ENCODE measurements around the gene KIF5A.
"Not testable (repeated sequence)": the region's sequence is repeated elsewhere in the genome, so short reads cannot be mapped to it uniquely, and the experiment has no call there.

The KIF5A gene

DNA sequence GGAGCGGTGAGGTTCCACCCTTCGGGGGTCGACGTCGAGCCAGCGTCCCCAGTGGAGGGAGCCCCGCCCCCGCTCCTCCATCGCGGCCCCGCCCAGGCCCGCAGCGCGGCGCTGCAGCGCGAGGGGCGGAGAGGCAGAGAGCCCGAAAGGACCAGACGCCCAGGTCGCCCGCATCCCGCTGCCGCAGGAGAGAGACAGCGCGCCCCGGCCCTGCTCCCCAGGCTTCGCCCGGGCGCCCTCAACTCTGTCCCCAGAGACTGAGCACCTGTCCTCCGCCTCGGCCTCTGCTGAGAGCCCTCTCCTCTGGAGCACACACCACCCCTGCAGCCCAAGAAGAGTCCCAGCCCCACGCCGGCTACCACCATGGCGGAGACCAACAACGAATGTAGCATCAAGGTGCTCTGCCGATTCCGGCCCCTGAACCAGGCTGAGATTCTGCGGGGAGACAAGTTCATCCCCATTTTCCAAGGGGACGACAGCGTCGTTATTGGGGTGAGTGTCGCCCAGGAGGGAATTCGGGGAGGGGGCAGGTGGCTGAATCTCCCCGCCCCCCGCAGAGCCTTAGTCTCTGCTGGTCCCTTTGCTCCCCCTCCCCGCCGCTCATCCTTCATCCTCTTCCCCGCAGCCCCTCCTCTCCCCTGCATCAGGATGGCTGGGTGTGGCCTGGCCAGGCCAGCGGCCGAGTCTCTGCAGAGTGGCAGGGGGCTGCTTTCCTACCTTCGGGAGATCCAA lies at the start of gene KIF5A:
TSS of gene KIF5A (plus strand) at position 136 of the 732 bp plus-strand sequence. CDS start at position 364, 228 bp downstream.
- peak; percentile 14 to 20 for ATAC-seq

DNA sequence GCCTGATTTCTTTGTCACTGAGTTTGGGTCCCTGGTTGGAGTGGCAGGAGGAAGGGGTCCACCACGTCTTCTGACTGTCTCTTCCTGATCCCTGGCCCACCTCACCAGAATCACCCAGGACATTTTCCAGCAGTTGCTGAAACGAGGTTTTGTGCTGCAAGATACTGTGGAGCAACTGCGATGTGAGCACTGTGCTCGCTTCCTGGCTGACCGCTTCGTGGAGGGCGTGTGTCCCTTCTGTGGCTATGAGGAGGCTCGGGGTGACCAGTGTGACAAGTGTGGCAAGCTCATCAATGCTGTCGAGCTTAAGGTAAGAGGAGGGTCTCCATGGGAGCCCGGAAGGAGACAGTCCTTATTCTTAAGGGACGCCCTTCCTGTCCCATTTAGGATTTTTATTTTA lies 49.6 kb upstream of the KIF5A start:
- no peak for ATAC-seq

DNA sequence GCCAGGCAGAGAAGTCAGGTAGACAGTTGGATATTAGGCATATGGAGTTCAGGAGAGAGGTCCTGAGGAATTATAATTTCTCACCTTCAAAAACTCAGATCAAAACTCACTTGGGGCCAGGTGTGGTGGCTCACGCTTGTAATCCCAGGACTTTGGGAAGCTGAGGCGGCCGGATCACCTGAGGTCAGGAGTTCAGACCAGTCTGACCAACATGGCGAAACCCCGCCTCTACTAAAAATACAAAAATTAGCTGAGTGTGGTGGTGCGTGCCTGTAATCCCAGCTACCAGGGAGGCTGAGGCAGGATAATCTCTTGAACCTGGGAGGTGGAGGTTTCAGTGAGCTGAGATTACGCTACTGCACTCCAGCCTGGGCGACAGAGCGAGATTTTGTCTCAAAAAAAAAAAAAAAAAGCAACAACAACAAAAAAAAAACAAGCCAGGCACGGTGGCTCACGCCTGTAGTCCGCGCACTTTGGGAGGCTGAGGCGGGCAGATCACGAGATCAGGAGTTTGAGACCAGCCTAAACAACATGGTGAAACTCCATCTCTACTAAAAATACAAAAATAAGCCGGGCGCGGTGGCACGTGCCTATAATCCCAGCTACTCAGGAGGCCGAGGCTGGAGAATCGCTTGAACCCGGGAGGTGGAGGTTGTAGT lies 47.4 kb upstream of the KIF5A start:
- ATAC-seq = not testable (repeated sequence)

DNA sequence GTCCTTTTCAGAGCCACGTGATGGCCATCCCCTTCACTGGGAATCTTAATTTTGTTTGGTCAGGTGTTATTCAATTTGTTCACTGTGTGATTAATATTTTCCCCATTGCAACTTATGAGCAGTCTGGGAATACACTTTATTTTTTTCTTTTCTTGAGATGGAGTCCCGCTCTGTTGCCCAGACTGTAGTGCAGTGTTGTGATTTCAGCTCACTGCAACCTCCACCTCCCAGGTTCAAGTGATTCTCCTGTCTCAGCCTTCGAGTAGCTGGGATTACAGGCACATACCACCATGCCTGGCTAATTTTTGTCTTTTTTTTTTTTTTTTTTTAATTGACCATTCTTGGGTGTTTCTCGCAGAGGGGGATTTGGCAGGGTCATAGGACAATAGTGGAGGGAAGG lies 43.3 kb upstream of the KIF5A start:
- not testable (repeated sequence) for ATAC-seq

DNA sequence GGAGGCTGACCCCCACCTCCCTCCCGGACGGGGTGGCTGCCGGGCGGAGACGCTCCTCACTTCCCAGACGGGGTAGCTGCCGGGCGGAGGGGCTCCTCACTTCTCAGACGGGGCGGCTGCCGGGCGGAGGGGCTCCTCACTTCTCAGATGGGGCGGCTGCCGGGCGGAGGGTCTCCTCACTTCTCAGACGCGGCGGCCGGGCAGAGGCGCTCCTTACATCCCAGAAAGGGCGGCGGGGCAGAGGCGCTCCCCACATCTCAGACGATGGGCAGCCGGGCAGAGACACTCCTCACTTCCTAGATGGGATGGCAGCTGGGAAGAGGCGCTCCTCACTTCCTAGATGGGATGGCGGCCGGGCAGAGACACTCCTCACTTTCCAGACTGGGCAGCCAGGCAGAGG lies 42.0 kb upstream of the KIF5A start:
- not testable (repeated sequence) for ATAC-seq

DNA sequence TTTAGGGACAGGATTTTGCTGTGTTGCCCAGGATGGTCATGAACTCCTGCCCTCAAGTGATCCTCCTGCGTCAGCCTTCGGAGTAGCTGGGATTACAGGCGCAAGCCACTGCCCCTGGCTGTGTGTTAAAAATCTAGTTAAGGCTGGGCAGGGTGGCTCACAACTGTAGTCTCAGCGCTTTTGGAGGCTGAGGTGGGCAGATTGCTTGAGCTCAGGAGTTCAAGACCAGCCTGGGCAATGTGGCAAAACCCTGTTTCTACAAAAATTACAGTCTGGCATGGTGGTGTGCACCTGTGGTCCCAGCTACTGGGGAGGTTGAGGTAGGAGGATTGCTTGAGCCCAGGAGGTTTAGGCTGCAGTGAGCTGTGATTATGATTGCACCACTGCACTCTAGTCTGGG lies 38.7 kb upstream of the KIF5A start:
- no peak for ATAC-seq

DNA sequence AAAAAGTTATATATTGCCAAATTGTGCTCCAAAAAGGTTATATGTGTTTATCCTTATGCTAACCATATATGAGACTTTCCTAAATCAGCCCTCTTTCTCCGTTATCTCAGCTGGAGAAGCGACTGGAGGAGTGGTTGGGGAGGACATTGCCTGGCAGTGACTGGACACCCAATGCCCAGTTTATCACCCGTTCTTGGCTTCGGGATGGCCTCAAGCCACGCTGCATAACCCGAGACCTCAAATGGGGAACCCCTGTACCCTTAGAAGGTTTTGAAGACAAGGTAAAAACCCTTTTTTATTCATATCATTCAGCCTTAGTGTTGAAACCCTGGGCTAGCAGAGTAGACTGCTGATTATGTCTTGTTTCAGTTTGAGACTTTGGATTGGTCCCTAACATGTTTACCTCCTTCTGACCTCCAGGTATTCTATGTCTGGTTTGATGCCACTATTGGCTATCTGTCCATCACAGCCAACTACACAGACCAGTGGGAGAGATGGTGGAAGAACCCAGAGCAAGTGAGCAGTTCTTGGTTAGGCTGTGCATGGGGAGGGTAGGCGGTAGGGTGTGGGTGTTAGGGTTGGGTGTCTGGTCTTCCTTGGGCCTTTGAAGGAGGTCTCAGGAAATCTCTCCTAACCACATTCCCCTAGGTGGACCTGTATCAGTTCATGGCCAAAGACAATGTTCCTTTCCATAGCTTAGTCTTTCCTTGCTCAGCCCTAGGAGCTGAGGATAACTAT lies 38.1 kb upstream of the KIF5A start:
- no peak for ATAC-seq

DNA sequence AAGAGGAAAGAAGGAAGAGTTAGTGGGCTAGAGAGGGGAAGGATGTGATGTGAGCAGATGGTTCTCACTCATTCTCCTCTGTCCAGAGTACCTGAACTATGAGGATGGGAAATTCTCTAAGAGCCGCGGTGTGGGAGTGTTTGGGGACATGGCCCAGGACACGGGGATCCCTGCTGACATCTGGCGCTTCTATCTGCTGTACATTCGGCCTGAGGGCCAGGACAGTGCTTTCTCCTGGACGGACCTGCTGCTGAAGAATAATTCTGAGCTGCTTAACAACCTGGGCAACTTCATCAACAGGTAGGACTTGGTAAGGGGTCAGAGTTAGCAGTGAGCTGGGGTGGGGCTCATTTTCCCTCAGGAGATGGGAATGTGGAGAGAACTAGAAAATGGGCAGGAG lies 37.2 kb upstream of the KIF5A start:
- no peak for ATAC-seq

DNA sequence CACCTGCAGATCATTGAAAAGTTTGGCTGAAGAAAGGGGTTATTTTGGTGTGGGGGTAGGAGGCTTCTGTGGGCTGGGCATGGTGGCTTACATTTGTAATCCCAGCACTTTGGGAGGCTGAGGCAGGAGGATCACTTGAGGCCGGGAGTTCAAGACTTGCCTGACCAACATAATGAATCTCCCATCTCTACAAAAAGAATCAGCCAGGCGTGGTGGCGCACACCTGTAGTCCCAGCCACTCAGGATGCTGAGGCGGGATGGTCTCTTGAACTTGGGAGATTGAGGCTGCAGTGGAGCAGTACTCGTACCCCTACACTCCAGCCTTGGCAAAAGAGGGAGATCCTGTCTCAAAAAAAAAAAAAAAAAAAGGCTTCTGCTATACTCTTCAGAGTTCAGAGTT lies 36.6 kb upstream of the KIF5A start:
- ATAC-seq = no peak

DNA sequence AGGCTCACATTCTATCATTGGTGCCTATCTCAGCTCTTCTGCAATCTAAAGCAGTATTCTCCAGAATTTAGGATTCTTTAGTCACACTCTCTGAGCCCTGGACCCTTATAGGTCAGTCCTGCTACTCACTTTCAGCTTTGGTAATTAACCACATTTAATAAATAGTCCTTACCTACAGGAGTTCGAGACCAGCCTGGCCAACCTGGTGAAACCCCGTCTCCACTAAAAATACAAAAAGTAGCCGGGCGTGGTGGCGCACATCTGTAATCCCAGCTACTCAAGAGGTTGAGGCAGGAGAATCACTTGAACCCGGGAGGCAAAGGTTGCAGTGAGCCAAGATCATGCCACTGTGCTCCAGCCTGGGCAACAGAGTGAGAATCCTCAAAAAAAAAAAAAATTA lies 36.2 kb upstream of the KIF5A start:
- ATAC-seq = not testable (repeated sequence)

DNA sequence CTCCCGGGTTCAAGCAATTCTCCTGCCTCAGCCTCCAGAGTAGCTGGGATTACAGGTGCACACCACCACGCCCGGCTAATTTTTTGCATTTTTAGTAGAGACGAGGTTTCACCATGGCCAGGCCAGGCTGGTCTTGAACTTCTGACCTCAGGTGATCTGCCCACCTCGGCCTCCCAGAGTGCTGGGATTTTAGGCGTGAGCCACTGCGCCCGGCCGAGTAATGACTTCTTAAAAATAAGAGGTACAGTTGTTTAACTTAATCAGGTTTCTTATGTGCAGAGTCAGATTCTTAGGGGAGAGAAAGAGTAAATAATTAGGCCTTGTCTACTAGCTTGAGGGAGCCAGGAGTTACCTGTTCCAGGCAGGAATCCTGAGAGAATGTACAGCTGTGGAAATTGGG lies 35.6 kb upstream of the KIF5A start:
- not testable (repeated sequence) for ATAC-seq

DNA sequence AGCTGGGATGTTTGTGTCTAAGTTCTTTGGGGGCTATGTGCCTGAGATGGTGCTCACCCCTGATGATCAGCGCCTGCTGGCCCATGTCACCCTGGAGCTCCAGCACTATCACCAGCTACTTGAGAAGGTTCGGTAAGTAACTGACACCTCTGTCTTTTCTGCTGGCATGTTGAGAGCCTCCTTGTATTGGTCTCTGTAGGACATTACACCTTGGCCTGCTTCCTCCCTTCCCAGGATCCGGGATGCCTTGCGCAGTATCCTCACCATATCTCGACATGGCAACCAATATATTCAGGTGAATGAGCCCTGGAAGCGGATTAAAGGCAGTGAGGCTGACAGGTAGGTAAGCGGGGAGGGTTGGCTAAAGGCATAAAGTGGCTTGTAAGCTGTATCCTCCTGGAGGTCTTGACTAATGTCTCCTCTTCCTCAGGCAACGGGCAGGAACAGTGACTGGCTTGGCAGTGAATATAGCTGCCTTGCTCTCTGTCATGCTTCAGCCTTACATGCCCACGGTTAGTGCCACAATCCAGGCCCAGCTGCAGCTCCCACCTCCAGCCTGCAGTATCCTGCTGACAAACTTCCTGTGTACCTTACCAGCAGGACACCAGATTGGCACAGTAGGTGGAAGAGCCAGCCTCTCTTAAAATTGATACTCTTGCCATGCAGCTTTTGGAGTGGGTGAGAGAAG lies 35.0 kb upstream of the KIF5A start:
- no peak for ATAC-seq

DNA sequence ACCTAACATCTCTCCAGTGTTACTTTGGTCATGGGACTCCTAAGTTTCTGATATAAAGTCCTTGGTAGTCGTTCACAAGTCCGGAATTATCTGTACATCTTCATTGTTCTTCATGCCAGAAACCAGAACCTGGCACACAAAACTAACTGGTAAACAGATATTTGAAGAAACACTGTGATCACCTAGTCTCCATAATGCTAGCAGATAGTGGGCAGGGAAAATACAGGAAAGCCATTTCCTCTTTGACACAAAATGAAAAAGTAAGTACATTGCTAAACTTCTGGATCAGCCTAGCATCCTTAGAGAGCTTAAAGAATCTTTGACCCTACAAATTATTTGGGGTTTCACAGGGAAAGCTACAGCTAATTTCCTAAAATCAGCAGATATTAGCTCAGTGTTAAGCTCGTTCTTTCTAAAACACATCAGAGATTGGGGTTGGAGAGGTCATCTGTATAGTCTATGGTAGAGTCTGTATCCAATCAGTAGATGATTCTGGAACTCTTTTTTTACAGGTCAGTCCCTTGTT lies 34.4 kb upstream of the KIF5A start:
- ATAC-seq = no peak

DNA sequence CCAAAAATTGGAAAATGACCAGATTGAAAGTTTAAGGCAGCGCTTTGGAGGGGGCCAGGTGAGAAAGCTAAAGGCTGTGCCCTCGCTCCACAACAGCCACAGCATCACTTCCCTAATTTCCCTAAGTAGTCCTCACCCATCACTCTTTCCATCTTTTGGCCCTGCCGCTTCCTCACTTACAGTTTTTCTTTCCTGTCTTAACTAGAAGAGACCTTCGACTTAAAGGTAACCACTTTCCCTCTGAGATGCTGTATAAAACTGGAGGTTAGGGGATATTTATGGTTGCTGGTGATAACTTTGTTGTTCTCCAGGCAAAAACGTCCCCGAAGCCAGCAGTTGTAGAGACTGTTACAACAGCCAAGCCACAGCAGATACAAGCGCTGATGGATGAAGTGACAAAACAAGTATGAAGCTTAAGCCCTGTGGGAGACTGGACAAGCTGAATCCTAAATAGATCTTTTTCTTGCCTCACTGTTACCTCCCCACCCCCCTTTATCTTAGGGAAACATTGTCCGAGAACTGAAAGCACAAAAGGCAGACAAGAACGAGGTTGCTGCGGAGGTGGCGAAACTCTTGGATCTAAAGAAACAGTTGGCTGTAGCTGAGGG lies 33.8 kb upstream of the KIF5A start:
- ATAC-seq = no peak

DNA sequence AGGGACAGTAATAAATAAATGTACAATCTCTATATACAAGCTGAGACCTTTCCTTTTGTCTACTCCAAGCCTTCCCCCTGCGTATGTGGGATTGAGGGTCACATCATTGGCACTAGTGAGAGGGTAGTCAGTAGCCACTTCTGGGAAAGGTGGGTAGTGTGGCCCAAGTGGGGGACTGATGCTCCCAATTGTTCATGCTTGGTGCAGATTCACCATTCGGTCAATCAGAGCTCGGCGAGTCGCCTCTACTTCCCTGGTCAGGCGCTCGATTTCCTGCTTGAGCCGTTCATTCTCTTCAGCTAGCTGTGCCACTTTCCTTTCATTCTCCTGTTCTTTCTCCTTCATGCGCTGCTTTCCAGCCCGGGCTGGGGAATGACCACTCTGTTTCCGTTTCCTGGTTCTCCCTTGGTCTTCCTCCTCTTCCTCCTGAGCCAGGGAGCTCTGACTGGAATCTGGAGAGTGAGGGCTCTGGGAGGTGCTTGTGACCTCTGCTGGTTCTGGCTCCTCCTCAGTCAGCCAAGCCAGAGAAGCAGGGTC lies 33.2 kb upstream of the KIF5A start:
- ATAC-seq = no peak

DNA sequence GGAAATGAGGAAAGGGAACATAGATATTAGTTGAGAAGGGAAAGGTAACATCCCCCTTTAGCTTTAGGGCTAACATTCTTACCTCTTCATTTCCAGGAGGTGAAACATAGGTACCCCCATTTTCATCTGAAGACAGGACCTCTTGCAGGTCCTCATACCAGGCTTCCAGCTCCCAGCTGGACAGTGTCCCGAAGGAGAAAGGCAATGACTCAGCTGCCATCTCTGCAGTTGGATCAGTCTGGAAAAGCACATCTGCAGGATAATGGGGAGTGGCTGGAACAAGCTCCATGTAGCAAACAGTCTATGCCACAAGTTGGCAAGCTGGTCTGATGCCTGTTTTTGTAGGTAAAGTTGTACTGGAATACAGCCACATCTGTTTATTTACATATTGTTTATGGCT lies 32.7 kb upstream of the KIF5A start:
- ATAC-seq = no peak

DNA sequence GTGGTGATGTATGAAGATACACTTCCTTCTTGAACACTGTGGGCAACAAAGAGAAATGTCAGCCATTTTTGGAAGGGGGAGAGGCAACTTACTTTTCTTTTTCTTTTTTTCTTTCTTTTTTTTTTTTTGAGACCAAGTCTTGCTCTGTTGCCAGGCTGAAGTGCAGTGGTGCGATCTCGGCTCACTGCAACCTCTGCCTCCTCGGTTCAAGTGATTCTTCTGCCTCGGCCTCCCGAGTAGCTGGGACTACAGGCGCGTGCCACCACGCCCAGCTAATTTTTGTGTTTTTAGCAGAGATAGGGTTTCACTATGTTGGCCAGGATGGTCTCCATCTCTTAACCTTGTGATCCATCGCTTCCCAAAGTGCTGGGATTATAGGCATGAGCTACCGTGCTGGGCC lies 32.1 kb upstream of the KIF5A start:
- ATAC-seq = not testable (repeated sequence)

DNA sequence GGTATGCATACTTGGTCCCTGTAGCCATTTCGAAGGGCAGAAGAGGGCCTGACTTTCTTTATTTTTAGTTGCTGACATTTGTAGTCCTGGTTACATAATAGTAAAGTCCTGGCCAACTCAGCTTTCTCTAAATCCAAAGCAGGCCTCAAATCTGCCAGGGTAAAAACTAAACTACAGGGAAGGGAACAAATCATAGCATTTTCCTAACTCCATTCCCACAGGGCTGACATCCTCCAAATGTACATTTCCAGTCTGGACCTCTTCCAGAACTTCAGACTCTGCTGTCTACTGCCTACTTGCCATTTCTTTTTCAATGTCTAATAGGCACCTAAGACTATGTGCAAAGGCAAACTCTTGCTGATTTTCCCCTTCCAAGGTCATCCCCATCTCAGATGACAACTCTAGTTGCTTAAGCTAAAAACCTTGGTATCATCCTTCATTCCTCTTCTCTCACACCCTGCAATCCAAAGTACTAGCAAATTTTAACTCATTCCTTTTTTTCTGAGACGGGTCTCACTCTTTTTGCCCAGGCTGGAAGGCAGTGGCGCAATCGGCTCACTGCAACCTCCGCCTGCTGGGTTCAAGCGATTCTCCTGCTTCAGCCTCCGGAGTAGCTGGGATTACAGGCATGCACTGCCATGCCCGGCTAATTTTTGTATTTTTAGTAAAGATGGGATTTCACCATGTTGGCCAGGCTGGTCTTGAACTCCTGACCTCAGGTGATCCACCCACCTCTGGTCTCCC lies 31.5 kb upstream of the KIF5A start:
- ATAC-seq = no peak

DNA sequence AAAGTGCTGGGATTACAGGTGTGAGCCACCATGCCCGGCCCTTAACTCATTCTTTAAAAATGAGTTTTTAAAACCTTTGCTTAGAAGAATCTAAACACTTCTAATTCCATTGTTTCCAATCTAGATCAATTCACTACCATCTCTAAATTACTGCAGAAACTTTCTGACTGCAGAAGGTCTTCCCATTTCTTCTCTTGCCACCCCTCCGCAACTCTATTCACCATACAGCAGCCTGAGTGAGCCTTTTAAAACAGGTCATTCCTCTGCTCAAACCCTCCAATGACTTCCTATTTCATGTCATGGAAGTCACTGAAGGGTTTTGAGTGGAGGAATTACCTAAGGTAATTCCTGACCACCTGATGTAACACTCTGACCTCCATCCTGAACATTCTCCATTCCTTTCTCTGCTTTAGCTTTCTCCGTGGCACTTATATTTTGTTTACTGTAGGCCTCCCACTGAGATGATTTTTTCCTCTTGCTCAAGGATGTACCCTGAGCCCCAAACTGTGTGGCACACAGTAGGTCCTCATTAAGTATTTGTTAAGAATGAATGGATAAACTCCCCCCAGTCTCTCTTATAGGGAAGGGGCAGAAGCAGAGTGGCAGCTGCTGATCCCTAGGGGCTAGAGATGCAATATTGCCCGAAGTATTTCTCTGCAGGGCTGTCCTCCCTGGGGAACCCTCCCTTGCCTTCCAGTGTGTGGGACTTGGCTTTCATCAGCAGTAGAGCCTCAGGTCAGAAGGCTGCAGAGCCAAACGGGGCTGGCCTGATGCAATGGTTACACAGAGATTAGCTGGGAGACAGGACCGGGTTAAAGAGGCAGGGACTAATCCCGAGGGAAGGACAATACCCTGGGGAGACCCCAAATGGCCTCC lies 30.7 kb upstream of the KIF5A start:
- ATAC-seq = no peak

DNA sequence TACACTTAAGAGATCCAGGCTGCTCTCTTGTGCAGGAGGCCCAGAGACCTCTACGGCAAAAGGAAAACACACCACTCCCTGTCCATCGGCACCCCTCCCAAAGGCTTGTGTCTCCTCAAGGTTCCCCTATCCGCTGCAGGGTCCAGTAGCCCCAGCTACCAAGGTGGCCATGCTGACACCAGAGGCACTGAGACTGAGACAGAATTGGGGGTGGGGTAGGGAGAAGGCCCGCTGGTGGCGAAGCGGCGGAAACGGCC lies 30.1 kb upstream of the KIF5A start:
- no peak for ATAC-seq

Data from activated CD4-positive, CD25-positive, alpha-beta regulatory T cell treated with anti-CD3 and anti-CD28 coated beads, Interleukin-2, amount 50 U/mL, for 24 hours (primary cell).